SK-N-SH treated with all-trans-retinoic acid at 6 μM for 48 hours (cell line): ENCODE data around the gene PRMT5.

ENCODE experiments used
- ATAC-seq: fragments of 200-7000 bp; cut with Tn5 transposase; 3 replicates; pipeline ENCODE4 v1.9.1; 2020; ENCODE audit warnings: mild to moderate bottlenecking, moderate library complexity
- ARNTL ChIP-seq: fragments of 450-650 bp; formaldehyde crosslinking; IDR thresholded peaks from 2 replicates; pipeline ENCODE4 v1.5.0; 2020; ENCODE audit warnings: low read depth, mild to moderate bottlenecking, moderate library complexity, borderline replicate concordance
- BACH2 ChIP-seq: fragments of 250-450 bp; sonication (Bioruptor Pico); IDR thresholded peaks from 2 replicates; pipeline ENCODE4 v1.9.0; 2021; ENCODE audit warnings: mild to moderate bottlenecking, borderline replicate concordance
- CSDC2 ChIP-seq: fragments of 250-450 bp; sonication (Bioruptor Pico); IDR thresholded peaks from 2 replicates; pipeline ENCODE4 v1.5.0; 2020; ENCODE audit warnings: mild to moderate bottlenecking, moderate library complexity
- CSRNP3 ChIP-seq: fragments of 250-450 bp; sonication (Bioruptor Pico); IDR thresholded peaks from 2 replicates; pipeline ENCODE4 v1.5.1; 2021; ENCODE audit warnings: mild to moderate bottlenecking, moderate library complexity
- ESRRG ChIP-seq: fragments of 250-450 bp; sonication (Bioruptor Pico); IDR thresholded peaks from 2 replicates; pipeline ENCODE4 v1.6.1; 2021; ENCODE audit warnings: mild to moderate bottlenecking
- GLIS3 ChIP-seq: fragments of 250-450 bp; sonication (Bioruptor Pico); IDR thresholded peaks from 2 replicates; pipeline ENCODE4 v1.5.0; 2020; ENCODE audit warnings: mild to moderate bottlenecking, moderate library complexity
- ISL1 ChIP-seq: fragments of 250-450 bp; sonication (Bioruptor Pico); IDR thresholded peaks from 2 replicates; pipeline ENCODE4 v2.1.2; 2022; ENCODE audit warnings: mild to moderate bottlenecking, moderate library complexity
- OSR1 ChIP-seq: fragments of 250-450 bp; sonication (Bioruptor Pico); IDR thresholded peaks from 2 replicates; pipeline ENCODE4 v1.8.0; 2022; ENCODE audit warnings: moderate library complexity, mild to moderate bottlenecking, inconsistent platforms
- PPARA ChIP-seq: fragments of 250-450 bp; sonication (Bioruptor Pico); IDR thresholded peaks from 2 replicates; pipeline ENCODE4 v1.5.0; 2020; ENCODE audit warnings: mild to moderate bottlenecking, borderline replicate concordance
- RARB ChIP-seq: fragments of 250-450 bp; sonication (Bioruptor Pico); IDR thresholded peaks from 2 replicates; pipeline ENCODE4 v1.8.0; 2021; ENCODE audit warnings: mild to moderate bottlenecking, moderate library complexity
- SNAI2 ChIP-seq: fragments of 250-450 bp; sonication (Bioruptor Pico); IDR thresholded peaks from 2 replicates; pipeline ENCODE4 v1.5.0; 2020; ENCODE audit warnings: mild to moderate bottlenecking, moderate library complexity
- TCF4 ChIP-seq: fragments of 250-450 bp; sonication (Bioruptor Pico); IDR thresholded peaks from 2 replicates; pipeline ENCODE4 v1.8.0; 2021; ENCODE audit warnings: mild to moderate bottlenecking, moderate library complexity, borderline replicate concordance
- TOX ChIP-seq: fragments of 250-450 bp; sonication (Bioruptor Pico); IDR thresholded peaks from 2 replicates; pipeline ENCODE4 v1.8.0; 2021; ENCODE audit warnings: mild to moderate bottlenecking, moderate library complexity, borderline replicate concordance
- TSHZ2 ChIP-seq: fragments of 250-450 bp; sonication (Bioruptor Pico); IDR thresholded peaks from 2 replicates; pipeline ENCODE4 v1.5.0; 2020; ENCODE audit warnings: mild to moderate bottlenecking, moderate library complexity
- ZC3H10 ChIP-seq: fragments of 250-450 bp; sonication (Bioruptor Pico); IDR thresholded peaks from 2 replicates; pipeline ENCODE4 v1.5.1; 2021; ENCODE audit warnings: mild to moderate bottlenecking, moderate library complexity
- ZFP3 ChIP-seq: fragments of 250-450 bp; sonication (Bioruptor Pico); IDR thresholded peaks from 2 replicates; pipeline ENCODE4 v1.5.0; 2020; ENCODE audit warnings: mild to moderate bottlenecking, moderate library complexity
- ZFP30 ChIP-seq: fragments of 450-650 bp; formaldehyde crosslinking; IDR thresholded peaks from 2 replicates; pipeline ENCODE4 v1.5.0; 2022; ENCODE audit warnings: mild to moderate bottlenecking, moderate library complexity
- ZNF565 ChIP-seq: fragments of 450-650 bp; formaldehyde crosslinking; conservative IDR thresholded peaks from 2 replicates; pipeline ENCODE4 v1.5.0; 2020; ENCODE audit warnings: low read depth, mild to moderate bottlenecking, moderate library complexity
- ZNF70 ChIP-seq: fragments of 450-650 bp; formaldehyde crosslinking; IDR thresholded peaks from 2 replicates; pipeline ENCODE4 v1.5.0; 2020; ENCODE audit warnings: mild to moderate bottlenecking, moderate library complexity
- ZNF8 ChIP-seq: fragments of 450-650 bp; formaldehyde crosslinking; IDR thresholded peaks from 2 replicates; pipeline ENCODE4 v1.5.0; 2020; ENCODE audit warnings: mild to moderate bottlenecking, moderate library complexity
- TF ChIP-seq, protein P1 (sequence below): fragments of 250-450 bp; sonication (Bioruptor Pico); IDR thresholded peaks from 2 replicates; pipeline ENCODE4 v1.5.1; 2020; ENCODE audit warnings: low read depth, mild to moderate bottlenecking, moderate library complexity

PRMT5 gene

GRCh38 chr14:22875003-22875747, 54.0 kb downstream of the PRMT5 start:
- no peak for TF ChIP-seq OSR1 (CRISPR knock-in tag)
- TF ChIP-seq ZFP30 (CRISPR knock-in tag) = no peak
- no peak for TF ChIP-seq TSHZ2 (CRISPR knock-in tag)
- TF ChIP-seq, protein P1, sequence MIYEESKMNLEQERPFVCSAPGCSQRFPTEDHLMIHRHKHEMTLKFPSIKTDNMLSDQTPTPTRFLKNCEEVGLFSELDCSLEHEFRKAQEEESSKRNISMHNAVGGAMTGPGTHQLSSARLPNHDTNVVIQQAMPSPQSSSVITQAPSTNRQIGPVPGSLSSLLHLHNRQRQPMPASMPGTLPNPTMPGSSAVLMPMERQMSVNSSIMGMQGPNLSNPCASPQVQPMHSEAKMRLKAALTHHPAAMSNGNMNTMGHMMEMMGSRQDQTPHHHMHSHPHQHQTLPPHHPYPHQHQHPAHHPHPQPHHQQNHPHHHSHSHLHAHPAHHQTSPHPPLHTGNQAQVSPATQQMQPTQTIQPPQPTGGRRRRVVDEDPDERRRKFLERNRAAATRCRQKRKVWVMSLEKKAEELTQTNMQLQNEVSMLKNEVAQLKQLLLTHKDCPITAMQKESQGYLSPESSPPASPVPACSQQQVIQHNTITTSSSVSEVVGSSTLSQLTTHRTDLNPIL (CRISPR knock-in tag) = no peak
- no peak for TF ChIP-seq GLIS3
- TF ChIP-seq ZNF565 (CRISPR knock-in tag) = no peak
- TF ChIP-seq ZNF70 = no peak
- no peak for TF ChIP-seq RARB
- no peak for TF ChIP-seq TOX (CRISPR knock-in tag)
- TF ChIP-seq ZC3H10 = no peak
- TF ChIP-seq ARNTL (CRISPR knock-in tag) = no peak
- TF ChIP-seq BACH2 (CRISPR knock-in tag) = no peak
- TF ChIP-seq ESRRG (CRISPR knock-in tag) = no peak
- no peak for TF ChIP-seq CSRNP3 (CRISPR knock-in tag)
- TF ChIP-seq CSDC2 (CRISPR knock-in tag) = no peak
- TF ChIP-seq ZFP3 (CRISPR knock-in tag) = no peak
- TF ChIP-seq ZNF8 (CRISPR knock-in tag) = no peak
- TF ChIP-seq SNAI2 = no peak
- no peak for TF ChIP-seq ISL1 (CRISPR knock-in tag)
- no peak for TF ChIP-seq TCF4
- no peak for ATAC-seq

DNA sequence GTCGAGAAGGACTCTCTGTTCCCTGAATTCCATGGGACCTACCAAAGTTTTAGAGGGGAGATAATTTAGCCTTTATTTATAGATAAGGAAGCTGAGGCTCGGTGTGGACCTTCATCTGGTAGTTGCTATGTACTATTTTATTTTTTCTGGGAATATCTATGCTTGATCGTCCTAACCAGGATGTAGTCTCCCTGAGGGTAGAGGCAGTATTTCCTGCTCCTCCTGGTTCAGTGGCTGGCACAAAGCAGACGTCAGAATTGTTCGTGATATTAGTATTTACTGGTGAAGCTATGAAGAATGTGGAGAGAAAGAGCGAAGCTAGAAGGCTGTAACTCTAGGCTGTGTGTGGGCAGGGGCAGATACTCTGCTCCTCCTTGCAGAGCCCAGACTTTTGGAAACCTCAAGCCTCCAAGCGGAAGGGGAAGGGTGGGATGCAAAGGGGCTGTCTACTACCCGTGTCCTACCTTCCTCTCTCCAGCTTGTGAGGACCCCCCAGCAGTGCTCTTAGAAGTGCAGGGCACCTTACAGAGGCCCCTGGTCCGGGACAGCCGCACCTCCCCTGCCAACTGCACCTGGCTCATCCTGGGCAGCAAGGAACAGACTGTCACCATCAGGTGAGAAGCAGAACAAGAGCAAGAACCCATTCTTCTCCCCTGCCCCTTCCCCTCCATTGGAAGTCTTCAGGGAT, 56.2 kb downstream of the PRMT5 start:
- no peak for TF ChIP-seq ARNTL (CRISPR knock-in tag)
- TF ChIP-seq, protein P1 (CRISPR knock-in tag) = no peak
- TF ChIP-seq ZFP3 (CRISPR knock-in tag) = no peak
- TF ChIP-seq GLIS3 = no peak
- TF ChIP-seq ZNF8 (CRISPR knock-in tag) = no peak
- TF ChIP-seq OSR1 (CRISPR knock-in tag) = no peak
- TF ChIP-seq ZNF70 = no peak
- no peak for TF ChIP-seq ZC3H10
- no peak for TF ChIP-seq TSHZ2 (CRISPR knock-in tag)
- TF ChIP-seq SNAI2 = no peak
- TF ChIP-seq PPARA (CRISPR knock-in tag) = no peak
- TF ChIP-seq CSDC2 (CRISPR knock-in tag) = no peak
- no peak for TF ChIP-seq BACH2 (CRISPR knock-in tag)
- no peak for TF ChIP-seq ZFP30 (CRISPR knock-in tag)
- TF ChIP-seq RARB = no peak
- TF ChIP-seq ISL1 (CRISPR knock-in tag) = no peak
- TF ChIP-seq TCF4 = no peak
- TF ChIP-seq, all 23 proteins: peak for 0
- ATAC-seq = no peak
